ENCODE results near the gene RGMB. TPM values are rescaled to one million over a fixed set of nuclear protein-coding genes. Genes with fewer than 3 reads are reported as not detected.

Gene RGMB
- total RNA-seq, 3 donors from 2014 or later (not counting 1 experiment from before 2014, with no cell fraction given): 0.35 to 1.5 (median 0.86) TPM

- Histone ChIP-seq H3K27ac (ENCODE audit: low read length) (no peak overlapping the region), H3K4me3 (ENCODE audit: low read length) (no peak overlapping the region), H3K27me3 (ENCODE audit: control insufficient read depth, insufficient read depth, low read length) (no peaks in the 10 kb centered on the region), H3K36me3 (ENCODE audit: control insufficient read depth, insufficient read depth, low read length) (no peaks in the 10 kb centered on the region), H3K9me3 (ENCODE audit: control insufficient read depth, insufficient read depth, low read length) (peaks cover 9% of the 10 kb centered on the region), H3K4me1 (ENCODE audit: control insufficient read depth, insufficient read depth, low read length) (no peaks in the 10 kb centered on the region)
- ATAC-seq (no peak), DNase-seq (no peak)
- Mint-ChIP-seq H3K27me3 (ENCODE audit: low read depth in 2 of 2) (no peaks in the 10 kb centered on the region), H3K4me3 (no peak overlapping the region), H3K27ac (no peak overlapping the region), H3K9me3 (no peaks in the 10 kb centered on the region), H3K36me3 (no peaks in the 10 kb centered on the region), H3K4me1 (peaks cover 4 to 5% of the 10 kb centered on the region in 2 donors)
- 100% methylated on average over 1 of the region's 1 CpG for WGBS (ENCODE audit: insufficient coverage)
- no peak for TF ChIP-seq CTCF (IDR thresholded peaks at IDR 0.05)
- intact Hi-C loops (cut with micrococcal nuclease): no loop called here
Observed at GRCh38 chr5:98840946-98841345, 67.5 kb downstream of the RGMB start.

GRCh38 chr5:98843481-98843880, 70.0 kb downstream of the RGMB start:
- H3K36me3 Mint-ChIP-seq: no peaks in the 10 kb centered on the region
- H3K27me3 ChIP-seq (ENCODE audit: control insufficient read depth, insufficient read depth, low read length): no peaks in the 10 kb centered on the region
- H3K9me3 ChIP-seq (ENCODE audit: control insufficient read depth, insufficient read depth, low read length): peaks cover 9% of the 10 kb centered on the region
- H3K27ac Mint-ChIP-seq: no peak overlapping the region
- H3K27me3 Mint-ChIP-seq (ENCODE audit: low read depth in 2 of 2): no peaks in the 10 kb centered on the region
- DNase-seq (no peak), ATAC-seq (no peak)
- H3K4me1 ChIP-seq (ENCODE audit: control insufficient read depth, insufficient read depth, low read length): no peaks in the 10 kb centered on the region
- H3K36me3 ChIP-seq (ENCODE audit: control insufficient read depth, insufficient read depth, low read length): no peaks in the 10 kb centered on the region
- no peak overlapping the region for H3K27ac ChIP-seq (ENCODE audit: low read length)
- H3K9me3 Mint-ChIP-seq: no peaks in the 10 kb centered on the region
- H3K4me3 Mint-ChIP-seq: no peak overlapping the region
- H3K4me3 ChIP-seq (ENCODE audit: low read length): no peak overlapping the region
- no peak for TF ChIP-seq CTCF (IDR thresholded peaks at IDR 0.05)
- intact Hi-C loops (cut with micrococcal nuclease): no loop called here
- WGBS (ENCODE audit: insufficient coverage): 100% methylated on average over 2 of the region's 3 CpGs
- H3K4me1 Mint-ChIP-seq: peaks cover 4 to 5% of the 10 kb centered on the region in 2 donors

GRCh38 chr5:98844865-98845264, 71.4 kb downstream of the RGMB start:
- ATAC-seq: no peak
- Histone ChIP-seq H3K27me3 (ENCODE audit: control insufficient read depth, insufficient read depth, low read length) (no peaks in the 10 kb centered on the region), H3K36me3 (ENCODE audit: control insufficient read depth, insufficient read depth, low read length) (no peaks in the 10 kb centered on the region), H3K4me3 (ENCODE audit: low read length) (no peak overlapping the region), H3K9me3 (ENCODE audit: control insufficient read depth, insufficient read depth, low read length) (peaks cover 9% of the 10 kb centered on the region), H3K27ac (ENCODE audit: low read length) (no peak overlapping the region), H3K4me1 (ENCODE audit: control insufficient read depth, insufficient read depth, low read length) (no peaks in the 10 kb centered on the region)
- Mint-ChIP-seq H3K27me3 (ENCODE audit: low read depth in 2 of 2) (no peaks in the 10 kb centered on the region), H3K9me3 (no peaks in the 10 kb centered on the region), H3K36me3 (no peaks in the 10 kb centered on the region), H3K27ac (no peak overlapping the region), H3K4me1 (peaks cover 1% of the 10 kb centered on the region in 2 donors), H3K4me3 (no peak overlapping the region)
- 97% methylated on average over 5 of the region's 6 CpGs for WGBS (ENCODE audit: insufficient coverage)
- no peak for TF ChIP-seq CTCF (IDR thresholded peaks at IDR 0.05)
- intact Hi-C loops (cut with micrococcal nuclease): no loop called here
- no peak for DNase-seq

- no peak for DNase-seq
- intact Hi-C loops (cut with micrococcal nuclease): no loop called here
Observed at GRCh38 chr5:98845878-98846277, 72.4 kb downstream of the RGMB start.

More at GRCh38 chr5:98845878-98846277, 72.4 kb downstream of the RGMB start:
- Histone ChIP-seq H3K9me3 (ENCODE audit: control insufficient read depth, insufficient read depth, low read length) (peaks cover 9% of the 10 kb centered on the region), H3K4me3 (ENCODE audit: low read length) (no peak overlapping the region), H3K36me3 (ENCODE audit: control insufficient read depth, insufficient read depth, low read length) (no peaks in the 10 kb centered on the region), H3K4me1 (ENCODE audit: control insufficient read depth, insufficient read depth, low read length) (no peaks in the 10 kb centered on the region), H3K27me3 (ENCODE audit: control insufficient read depth, insufficient read depth, low read length) (no peaks in the 10 kb centered on the region), H3K27ac (ENCODE audit: low read length) (no peak overlapping the region)
- Mint-ChIP-seq H3K4me1 (no peaks in the 10 kb centered on the region), H3K27ac (no peak overlapping the region), H3K27me3 (ENCODE audit: low read depth in 2 of 2) (no peaks in the 10 kb centered on the region), H3K4me3 (no peak overlapping the region), H3K9me3 (no peaks in the 10 kb centered on the region), H3K36me3 (no peaks in the 10 kb centered on the region)
- no peak for ATAC-seq
- WGBS (ENCODE audit: insufficient coverage): 88% methylated on average over 8 of the region's 8 CpGs
- TF ChIP-seq CTCF (IDR thresholded peaks at IDR 0.05): no peak
